Activated T-cell treated with anti-CD3 and anti-CD28 coated beads for 4 hours (primary cell): ENCODE data around the gene IFT74.
"Not testable (repeated sequence)": the region's sequence is repeated elsewhere in the genome, so short reads cannot be mapped to it uniquely, and the experiment has no call there.

Source experiments
- DNase-seq: peaks from one replicate; pipeline ENCODE4 v3.0.0-alpha.2; 2020

IFT74 gene

DNA sequence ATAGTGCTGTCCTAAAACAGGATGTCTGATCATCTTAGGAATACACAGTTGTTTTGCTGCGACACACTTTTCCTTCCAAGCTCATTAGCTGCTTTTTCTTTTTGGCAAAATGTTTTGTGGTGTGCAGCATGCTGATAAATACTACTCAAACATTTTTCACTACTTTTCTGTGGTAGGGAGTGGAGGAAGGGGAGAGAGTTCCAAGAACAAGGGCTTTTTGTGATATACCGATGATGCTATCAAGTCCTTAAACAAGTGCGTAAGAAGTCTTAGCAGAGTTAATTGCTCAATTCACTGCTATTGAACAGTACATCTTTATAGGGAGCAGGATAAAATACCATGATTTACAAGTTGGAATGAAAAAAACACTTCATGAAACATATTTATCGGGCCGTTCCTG, 129.2 kb downstream of the IFT74 start:
- DNase-seq: no peak

DNA sequence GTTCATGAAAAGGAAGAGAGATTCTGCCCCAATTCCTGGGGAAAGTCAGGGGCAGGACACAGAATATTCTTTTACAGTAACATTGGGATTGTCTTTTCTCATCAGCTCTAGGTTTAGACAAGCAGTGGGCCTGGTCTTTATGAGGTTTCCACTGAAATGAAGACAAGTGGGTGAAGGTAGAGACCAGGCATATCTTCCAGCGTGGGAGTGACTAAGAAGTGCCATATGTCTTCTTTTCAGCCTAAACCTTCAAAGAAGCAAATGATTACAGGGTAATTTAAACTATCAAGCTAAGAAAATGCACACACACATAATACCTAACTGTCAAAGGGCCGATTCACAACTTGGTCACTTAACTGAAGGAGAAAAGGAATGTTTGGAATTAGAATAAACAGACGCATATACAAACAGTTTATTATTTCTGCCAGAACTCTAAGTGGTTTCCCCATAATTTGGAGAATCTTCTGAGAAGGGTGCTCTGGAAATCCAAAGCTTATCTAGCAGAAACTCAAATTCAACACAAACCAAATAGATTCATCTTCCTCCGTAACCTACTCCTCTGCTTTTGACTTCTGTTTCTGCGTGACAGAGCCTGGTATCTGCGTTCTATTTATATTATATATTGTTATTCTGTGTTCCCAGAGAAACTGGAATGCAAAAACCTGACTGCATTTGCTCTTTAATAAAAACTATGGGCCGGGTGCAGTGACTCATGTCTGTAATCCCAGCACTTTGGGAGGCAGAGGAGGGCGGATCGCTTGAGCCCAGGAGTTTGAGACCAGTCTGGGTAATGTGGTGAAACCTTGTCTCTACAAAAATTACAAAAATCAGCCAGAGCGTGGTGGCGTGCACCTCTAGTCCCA, 130.8 kb downstream of the IFT74 start:
- no peak for DNase-seq

DNA sequence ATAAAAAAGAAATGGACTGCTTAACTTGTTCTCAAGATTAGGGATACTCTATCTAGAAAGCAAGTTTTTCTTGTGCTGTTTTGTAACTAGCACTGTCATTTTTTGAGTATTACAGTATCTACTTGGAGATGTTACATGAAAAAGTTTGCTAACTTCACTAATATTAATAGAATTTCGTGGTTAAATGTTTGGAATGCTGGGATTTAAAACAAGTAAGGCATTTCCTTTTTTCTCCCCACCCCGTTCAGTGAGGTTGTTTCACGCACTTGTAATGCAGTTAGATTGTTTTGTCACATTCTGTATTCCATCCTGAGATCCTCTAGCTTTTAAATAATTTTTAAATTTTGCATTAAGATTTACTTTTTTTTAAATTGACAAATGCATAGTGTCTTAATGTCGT, 132.8 kb downstream of the IFT74 start:
- DNase-seq: no peak

DNA sequence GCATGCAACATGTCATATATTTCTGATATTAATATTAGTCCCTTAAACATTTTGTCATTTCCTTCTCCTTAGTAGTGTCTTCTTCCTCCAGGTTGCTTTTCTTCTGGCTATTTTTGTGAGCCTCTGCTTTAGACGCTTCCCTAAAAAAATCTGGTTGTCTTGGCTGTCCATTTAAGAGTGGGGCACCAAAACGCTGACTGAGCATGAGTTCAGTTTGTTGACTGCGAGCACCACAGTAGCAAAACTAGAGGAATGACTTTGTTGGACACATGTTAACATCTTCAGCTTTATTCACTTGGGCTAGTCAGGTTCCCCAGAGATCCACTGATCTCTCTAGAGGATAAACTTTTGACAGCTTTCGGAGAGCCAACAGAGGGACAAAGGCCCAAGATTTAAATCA, 133.5 kb downstream of the IFT74 start:
- no peak for DNase-seq

DNA sequence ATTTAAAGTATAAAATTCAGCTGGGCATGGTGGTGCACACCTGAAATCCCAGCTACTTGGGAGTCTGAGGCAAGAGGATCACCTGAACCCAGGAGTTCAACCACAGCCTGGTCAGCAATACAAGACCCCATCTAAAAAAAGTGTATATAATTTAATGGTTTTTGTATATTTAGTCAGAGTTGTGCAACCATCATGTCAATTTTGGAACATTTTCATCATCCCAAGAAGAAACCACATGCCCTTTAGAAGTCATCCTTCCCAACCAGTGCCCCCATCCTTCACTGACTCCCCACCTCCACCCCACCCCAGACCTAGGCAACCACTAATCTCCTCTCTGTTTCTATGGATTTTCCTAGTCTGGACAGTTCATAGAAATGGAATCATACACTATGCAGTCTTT, 134.0 kb downstream of the IFT74 start:
- no peak for DNase-seq

DNA sequence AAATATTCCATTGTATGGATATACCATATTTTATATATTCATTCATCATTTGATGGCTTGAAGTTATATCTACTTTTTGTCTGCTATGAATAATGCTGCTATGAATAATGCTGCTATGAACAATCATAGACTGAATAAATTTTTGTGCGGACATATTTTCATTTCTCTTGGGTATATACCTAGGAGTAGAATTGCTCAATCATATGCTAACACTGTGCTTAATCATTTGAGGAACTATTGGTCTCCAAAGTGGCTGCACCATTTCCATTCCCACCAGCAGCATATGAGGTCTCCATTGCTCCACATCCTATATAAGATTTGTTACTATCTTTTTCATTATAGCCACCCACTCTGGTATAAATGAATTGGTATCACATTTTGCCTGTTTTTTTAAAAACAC, 134.5 kb downstream of the IFT74 start:
- DNase-seq: no peak

DNA sequence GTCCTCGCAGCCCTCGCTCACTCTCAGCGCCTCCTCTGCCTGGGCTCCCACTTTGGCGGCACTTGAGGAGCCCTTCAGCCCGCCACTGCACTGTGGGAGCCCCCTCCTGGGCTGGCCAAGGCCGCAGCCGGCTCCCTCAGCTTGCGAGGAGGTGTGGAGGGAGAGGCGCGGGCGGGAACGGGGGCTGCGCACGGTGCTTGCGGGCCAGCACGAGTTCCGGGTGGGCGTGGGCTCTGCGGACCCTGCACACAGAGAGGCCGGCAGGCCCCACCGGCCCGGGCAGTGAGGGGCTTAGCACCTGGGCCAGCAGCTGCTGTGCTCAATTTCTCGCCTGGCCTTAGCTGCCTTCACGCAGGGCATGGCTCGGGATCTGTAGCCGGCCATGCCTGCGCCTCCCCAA, 136.3 kb downstream of the IFT74 start:
- DNase-seq: not testable (repeated sequence)

DNA sequence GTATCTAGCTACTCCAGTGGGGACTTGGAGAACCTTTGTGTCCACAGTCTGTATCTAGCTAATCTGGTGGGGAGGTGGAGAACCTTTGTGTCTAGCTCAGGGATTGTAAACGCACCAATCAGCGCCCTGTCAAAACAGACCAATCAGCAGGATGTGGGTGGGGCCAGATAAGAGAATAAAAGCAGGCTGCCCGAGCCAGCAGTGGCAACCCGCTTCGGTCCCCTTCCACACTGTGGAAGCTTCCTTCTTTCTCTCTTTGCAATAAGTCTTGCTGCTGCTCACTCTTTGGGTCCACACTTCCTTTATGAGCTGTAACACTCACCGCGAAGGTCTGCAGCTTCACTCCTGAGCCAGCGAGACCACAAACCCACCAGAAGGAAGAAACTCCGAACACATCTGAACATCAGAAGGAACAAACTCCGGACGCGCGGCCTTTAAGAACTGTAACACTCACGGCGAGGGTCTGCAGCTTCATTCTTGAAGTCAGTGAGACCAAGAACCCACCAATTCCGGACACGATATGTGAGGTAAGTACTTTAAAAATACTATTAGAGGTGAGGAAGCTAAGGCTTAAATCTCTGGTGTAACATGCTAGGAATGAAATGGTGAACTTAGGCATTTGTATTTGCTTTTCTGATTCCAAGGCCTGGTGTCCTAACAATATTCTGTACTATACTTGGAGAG, 137.3 kb downstream of the IFT74 start:
- not testable (repeated sequence) for DNase-seq

DNA sequence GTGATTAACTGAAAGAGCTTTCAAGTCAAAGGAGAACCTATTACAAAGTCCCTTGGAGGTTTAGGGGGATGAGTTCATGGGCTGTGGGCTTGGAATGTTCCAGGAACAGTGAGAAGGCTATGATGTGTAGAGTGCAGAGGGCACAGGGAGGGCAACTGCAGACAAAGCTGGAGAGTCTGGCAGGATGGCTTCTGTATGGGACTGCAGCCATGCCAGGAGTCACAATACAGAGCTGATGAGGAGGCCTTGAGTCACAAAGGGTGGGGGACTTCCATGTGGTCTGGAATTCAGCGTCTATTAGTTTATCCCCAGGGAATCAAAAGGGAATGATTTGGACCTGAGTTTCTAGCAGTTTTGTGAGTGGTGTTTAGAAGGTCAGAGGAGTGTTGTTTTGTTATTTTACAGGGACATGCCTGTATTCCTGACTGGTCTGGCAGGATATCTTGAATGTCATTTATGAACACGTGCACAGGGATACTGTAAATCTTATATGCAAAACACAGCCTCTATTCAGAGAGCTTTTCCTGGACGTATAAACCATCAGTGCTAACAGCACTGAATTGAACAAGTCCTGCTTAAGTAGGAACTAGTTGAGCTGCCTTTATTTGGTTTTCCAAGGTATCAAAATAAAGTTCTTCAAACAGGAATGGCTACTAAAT, 138.6 kb downstream of the IFT74 start:
- DNase-seq: no peak

DNA sequence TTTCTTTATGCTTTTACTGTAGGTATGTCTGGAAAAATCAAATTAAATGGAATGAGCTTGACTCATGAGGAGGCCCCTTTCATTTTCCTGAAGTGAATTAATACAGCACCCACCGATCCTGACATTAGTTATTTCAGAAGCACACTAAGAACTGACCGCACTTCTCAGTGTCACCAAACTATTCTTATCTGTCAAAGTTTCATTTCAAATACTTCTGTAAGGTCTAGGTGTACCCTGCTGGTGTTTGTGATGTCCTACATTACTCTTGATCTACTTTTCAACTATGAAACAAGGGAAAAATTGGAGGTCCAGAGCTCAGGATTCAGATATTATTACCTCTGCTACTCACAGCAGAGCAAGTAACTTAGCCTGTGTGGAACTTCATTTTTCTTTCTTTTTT, 151.0 kb downstream of the IFT74 start:
- no peak for DNase-seq

DNA sequence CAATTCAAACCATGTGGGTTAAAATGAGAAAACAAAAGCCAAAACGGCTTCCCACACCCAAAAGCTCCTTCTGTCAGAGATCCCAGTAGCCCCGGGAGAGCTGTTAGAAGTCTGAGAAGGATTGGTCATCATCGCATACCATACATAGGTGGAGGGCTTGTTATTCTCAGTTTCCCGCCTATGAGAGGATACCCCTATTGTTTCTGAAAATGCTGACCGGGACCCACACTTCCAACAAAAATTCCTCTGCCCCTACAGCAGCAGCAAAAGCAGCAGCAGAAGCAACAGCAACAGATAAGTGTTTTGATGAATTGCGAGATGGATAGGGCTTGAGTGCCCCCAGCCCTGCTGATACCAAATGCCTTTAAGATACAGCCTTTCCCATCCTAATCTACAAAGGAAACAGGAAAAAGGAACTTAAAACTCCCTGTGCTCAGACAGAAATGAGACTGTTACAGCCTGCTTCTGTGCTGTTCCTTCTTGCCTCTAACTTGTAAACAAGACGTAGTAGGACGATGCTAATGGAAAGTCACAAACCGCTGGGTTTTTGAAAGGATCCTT, 152.8 kb downstream of the IFT74 start, which contains the start of gene TEK:
TSS of gene TEK (plus strand) at position 245 of the 561 bp plus-strand sequence. CDS start 366 bp downstream, outside the sequence.
- no peak for DNase-seq

DNA sequence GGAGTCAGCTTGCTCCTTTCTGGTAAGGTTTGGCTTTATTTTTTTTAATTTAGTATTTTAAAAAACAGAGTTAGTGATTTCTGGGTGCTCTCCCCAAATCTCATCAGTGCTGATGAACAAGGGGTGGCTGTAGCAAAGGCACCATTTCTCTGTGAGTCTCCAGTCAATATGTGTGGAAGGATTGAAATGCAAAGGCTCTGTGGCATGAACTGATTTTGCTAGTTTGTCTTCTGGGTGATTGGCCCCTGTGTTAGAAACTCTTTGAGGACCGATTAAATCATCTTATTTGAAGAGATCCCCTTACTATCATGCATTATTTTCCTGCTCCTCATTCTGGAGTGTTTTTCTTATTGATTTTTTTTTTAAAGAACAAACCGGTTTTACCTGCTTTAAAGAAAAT, 153.4 kb downstream of the IFT74 start:
- no peak for DNase-seq

DNA sequence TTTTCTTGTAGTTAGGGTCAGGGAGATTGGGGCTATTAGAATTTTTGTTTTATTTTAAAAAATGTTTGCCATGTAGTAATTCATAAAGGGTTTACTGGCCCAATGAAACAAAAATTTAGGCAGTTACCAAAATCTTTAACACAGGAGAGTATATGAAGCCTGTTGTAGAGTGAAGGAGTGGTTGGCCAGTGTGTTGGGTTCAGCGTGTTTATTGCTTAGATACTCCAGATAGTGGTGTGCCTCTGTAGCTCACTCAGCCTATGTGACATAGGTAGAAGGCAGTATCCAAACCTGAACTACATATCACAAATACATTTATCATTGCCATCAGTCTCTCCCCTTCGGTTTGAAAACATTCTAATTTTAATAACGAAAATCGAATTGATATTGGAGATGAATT, 154.0 kb downstream of the IFT74 start:
- DNase-seq: no peak

DNA sequence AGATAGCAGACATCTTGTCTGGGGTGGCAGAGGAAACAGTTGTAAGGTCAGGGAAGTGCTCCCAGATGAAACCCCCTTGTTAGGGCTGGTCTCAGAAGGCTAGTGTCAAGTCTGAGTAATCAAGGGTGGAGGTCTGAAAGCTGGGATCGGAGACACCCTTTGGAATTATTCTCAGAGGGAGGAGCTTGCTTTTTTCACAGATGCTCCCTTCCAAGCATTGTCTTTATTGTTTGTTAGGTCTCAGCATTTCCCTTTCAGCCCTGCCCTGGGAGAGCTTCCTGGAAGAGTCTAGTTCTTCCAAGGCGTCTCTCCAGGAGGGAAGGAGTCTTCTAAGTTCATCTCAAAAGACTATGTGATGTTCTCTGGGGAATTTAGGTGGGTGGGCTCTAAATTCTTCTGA, 156.0 kb downstream of the IFT74 start:
- DNase-seq: no peak
